GM23248 (cell line): ENCODE measurements around the gene C7. TPM values are rescaled to one million over a fixed set of nuclear protein-coding genes. Genes with fewer than 3 reads are reported as not detected.

Source experiments
- DNase-seq: peaks from one replicate; pipeline ENCODE4 v3.0.0-alpha.2; 2015
- H2AFZ ChIP-seq: fragments of 200-600 bp; sonication (generic); 2 replicates; pipeline ENCODE4 v1.6.1; 2016; ENCODE audit warnings: antibody characterized with exemption
- H3F3A ChIP-seq: fragments of 200-600 bp; sonication (generic); 2 replicates; pipeline ENCODE4 v1.6.1; 2016; ENCODE audit warnings: mild to moderate bottlenecking, antibody characterized with exemption, mixed run types; ENCODE audit not compliant: insufficient read depth
- H3K27ac ChIP-seq: fragments of 200-600 bp; sonication (generic); 2 replicates; pipeline ENCODE4 v1.5.1; 2016; ENCODE audit warnings: mild to moderate bottlenecking
- H3K27me3 ChIP-seq: fragments of 200-600 bp; sonication (generic); replicated peaks from 2 replicates; pipeline ENCODE4 v1.6.1; 2016; ENCODE audit warnings: mild to moderate bottlenecking; ENCODE audit not compliant: insufficient read depth
- H3K36me3 ChIP-seq: fragments of 200-600 bp; sonication (generic); 2 replicates; pipeline ENCODE4 v1.6.1; 2016; ENCODE audit warnings: low read depth, mild to moderate bottlenecking
- H3K4me1 ChIP-seq: fragments of 200-600 bp; sonication (generic); 2 replicates; pipeline ENCODE4 v1.6.1; 2016; ENCODE audit warnings: mild to moderate bottlenecking; ENCODE audit not compliant: insufficient read depth
- H3K4me2 ChIP-seq: fragments of 200-600 bp; sonication (generic); one replicate; pipeline ENCODE4 v1.6.1; 2016; ENCODE audit warnings: mild to moderate bottlenecking; ENCODE audit not compliant: unreplicated experiment
- H3K4me3 ChIP-seq: fragments of 200-600 bp; sonication (generic); 2 replicates; pipeline ENCODE4 v1.5.1; 2016; ENCODE audit warnings: mild to moderate bottlenecking
- H3K79me2 ChIP-seq: fragments of 200-600 bp; sonication (generic); 2 replicates; pipeline ENCODE4 v1.6.1; 2016; ENCODE audit warnings: mild to moderate bottlenecking; ENCODE audit not compliant: insufficient read depth
- H3K9ac ChIP-seq: fragments of 200-600 bp; sonication (generic); 2 replicates; pipeline ENCODE4 v1.6.1; 2016; ENCODE audit warnings: mild to moderate bottlenecking
- H3K9me2 ChIP-seq: fragments of 200-600 bp; sonication (generic); 2 replicates; pipeline ENCODE4 v1.6.1; 2016; ENCODE audit warnings: mixed run types, mild to moderate bottlenecking, moderate library complexity; ENCODE audit not compliant: insufficient read depth
- H3K9me3 ChIP-seq: fragments of 200-600 bp; sonication (generic); one replicate; pipeline ENCODE4 v1.6.1; 2017; ENCODE audit warnings: low read depth
- H4K20me1 ChIP-seq: fragments of 200-600 bp; sonication (generic); 2 replicates; pipeline ENCODE4 v1.6.0; 2016; ENCODE audit not compliant: insufficient read depth
- EZH2 ChIP-seq: fragments of 200-600 bp; sonication (generic); IDR thresholded peaks from 2 replicates; pipeline ENCODE4 v1.6.1; 2018; ENCODE audit warnings: antibody characterized with exemption, mild to moderate bottlenecking; ENCODE audit not compliant: insufficient read depth, poor library complexity, severe bottlenecking
- EZH2phosphoT487 ChIP-seq: fragments of 200-600 bp; sonication (generic); IDR thresholded peaks from 2 replicates; pipeline ENCODE4 v1.6.1; 2018; ENCODE audit warnings: antibody characterized with exemption, moderate library complexity, mild to moderate bottlenecking, low read depth; ENCODE audit not compliant: insufficient read depth
- WGBS, 2 experiments: methylation state at CpG; one replicate each; pipeline ENCODE4 v1.1.6; 2015 to 2017; ENCODE audit warnings: low lambda C conversion rate in 2 of 2, low coverage in 1 of 2; ENCODE audit errors: missing lambda C conversion rate in 2 of 2; 5-methylcytosine and 5-hydroxymethylcytosine counted together
- in situ Hi-C: fragments of 300-500 bp; cut with MboI; formaldehyde crosslinking; loops from 2 replicates; pipeline ENCODE4 v1.15.0; 2020
- polyA plus RNA-seq: library from polyadenylated mRNA; unstranded; fragments of >200 nt; fragmentation: Nextera tagmentation; extraction: Ambion mirVana; gene quantifications from 2 replicates; pipeline ENCODE4 v1.2.1, GENCODE V29; 2016
- total RNA-seq: library from RNA; depleted of rRNA; stranded (reverse); fragments of >200 nt; shearing (Covaris generic); gene quantifications from 2 replicates; pipeline ENCODE4 v1.2.3, GENCODE V29; 2014

Gene C7
- total and polyA plus RNA-seq, 2 experiments from 2014 or later, result not detected

- DNase-seq, result no peak
- no peak for TF ChIP-seq EZH2
- no peak for TF ChIP-seq EZH2phosphoT487
- Histone ChIP-seq H4K20me1 (no peaks in the 10 kb centered on the region), H3F3A (no peaks in the 10 kb centered on the region), H3K79me2 (no peaks in the 10 kb centered on the region), H3K4me3 (no peak overlapping the region), H3K9ac (no peak overlapping the region), H3K4me1 (no peaks in the 10 kb centered on the region), H2AFZ (no peak overlapping the region), H3K27ac (no peak overlapping the region), H3K9me2 (no peaks in the 10 kb centered on the region), H3K36me3 (no peaks in the 10 kb centered on the region), H3K4me2 (no peak overlapping the region), H3K9me3 (no peaks in the 10 kb centered on the region), H3K27me3 (no peaks in the 10 kb centered on the region; the same call in 1 of the 2 replicates)
- in situ Hi-C loops, result no loop called here
- 31 to 34% methylated on average over 3 of the region's 3 CpGs for WGBS, 2 experiments
Observed at GRCh38 chr5:40973364-40974004, 64.2 kb downstream of the C7 start.

GRCh38 chr5:40976041-40976440 lies 66.7 kb downstream of the C7 start:
- Histone ChIP-seq H4K20me1 (no peaks in the 10 kb centered on the region), H3K9ac (no peak overlapping the region), H3F3A (no peaks in the 10 kb centered on the region), H3K9me2 (no peaks in the 10 kb centered on the region), H3K9me3 (no peaks in the 10 kb centered on the region), H3K79me2 (no peaks in the 10 kb centered on the region), H3K27ac (no peak overlapping the region), H3K4me2 (no peak overlapping the region), H3K36me3 (no peaks in the 10 kb centered on the region), H3K27me3 (no peaks in the 10 kb centered on the region; the same call in 1 of the 2 replicates), H2AFZ (no peak overlapping the region), H3K4me3 (no peak overlapping the region), H3K4me1 (no peaks in the 10 kb centered on the region)
- TF ChIP-seq EZH2 (no peak), EZH2phosphoT487 (no peak)
- 16 to 27% methylated on average over 3 of the region's 3 CpGs for WGBS, 2 experiments
- no peak for DNase-seq
- in situ Hi-C loops, result no loop called here

GRCh38 chr5:40976836-40977235 lies 67.5 kb downstream of the C7 start:
- Histone ChIP-seq H4K20me1 (no peaks in the 10 kb centered on the region), H3K9me2 (no peaks in the 10 kb centered on the region), H3K4me2 (no peak overlapping the region), H2AFZ (no peak overlapping the region), H3K27me3 (no peaks in the 10 kb centered on the region; the same call in 1 of the 2 replicates), H3K9me3 (no peaks in the 10 kb centered on the region), H3K4me3 (no peak overlapping the region), H3K4me1 (no peaks in the 10 kb centered on the region), H3F3A (no peaks in the 10 kb centered on the region), H3K36me3 (no peaks in the 10 kb centered on the region), H3K9ac (no peak overlapping the region), H3K27ac (no peak overlapping the region), H3K79me2 (no peaks in the 10 kb centered on the region)
- 20 to 24% methylated on average over 3 of the region's 3 CpGs for WGBS, 2 experiments
- DNase-seq, result no peak
- TF ChIP-seq EZH2phosphoT487, result no peak
- TF ChIP-seq EZH2, result no peak
- in situ Hi-C loops, result no loop called here

- in situ Hi-C loops, result no loop called here
- Histone ChIP-seq H3K4me1 (no peaks in the 10 kb centered on the region), H3K36me3 (no peaks in the 10 kb centered on the region), H3K79me2 (no peaks in the 10 kb centered on the region), H3F3A (no peaks in the 10 kb centered on the region), H3K4me2 (no peak overlapping the region), H3K27me3 (no peaks in the 10 kb centered on the region; the same call in 1 of the 2 replicates), H2AFZ (no peak overlapping the region), H3K9me2 (no peaks in the 10 kb centered on the region), H3K9ac (no peak overlapping the region), H3K9me3 (no peaks in the 10 kb centered on the region), H3K4me3 (no peak overlapping the region), H4K20me1 (no peaks in the 10 kb centered on the region), H3K27ac (no peak overlapping the region)
- WGBS, 2 experiments, result 60 to 64% methylated on average over 9 of the region's 9 CpGs
- TF ChIP-seq EZH2 (no peak), EZH2phosphoT487 (no peak)
- DNase-seq, result no peak
Observed at GRCh38 chr5:40981420-40981819, 72.1 kb downstream of the C7 start.

- 61 to 65% methylated on average over 3 of the region's 3 CpGs for WGBS, 2 experiments
- H3F3A ChIP-seq, result no peaks in the 10 kb centered on the region
- no peaks in the 10 kb centered on the region for H3K9me2 ChIP-seq
- no peak overlapping the region for H2AFZ ChIP-seq
- no peaks in the 10 kb centered on the region for H3K36me3 ChIP-seq
- no peak for TF ChIP-seq EZH2phosphoT487
- TF ChIP-seq EZH2, result no peak
- DNase-seq, result no peak
- in situ Hi-C loops, result no loop called here
- no peaks in the 10 kb centered on the region for H3K9me3 ChIP-seq
- H3K4me3 ChIP-seq, result no peak overlapping the region
- no peak overlapping the region for H3K27ac ChIP-seq
- H3K9ac ChIP-seq, result no peak overlapping the region
- no peaks in the 10 kb centered on the region for H3K27me3 ChIP-seq
- no peak overlapping the region for H3K4me2 ChIP-seq
- no peaks in the 10 kb centered on the region for H3K4me1 ChIP-seq
- no peaks in the 10 kb centered on the region for H3K79me2 ChIP-seq
- H4K20me1 ChIP-seq, result no peaks in the 10 kb centered on the region
Observed at GRCh38 chr5:40983781-40984180, 74.5 kb downstream of the C7 start.
